ENCODE measurements around the gene B3GLCT. TPM values are rescaled to one million over a fixed set of nuclear protein-coding genes. Genes with fewer than 3 reads are reported as not detected.
"Not testable (repeated sequence)": the region's sequence is repeated elsewhere in the genome, so short reads cannot be mapped to it uniquely, and the experiment has no call there.

The B3GLCT gene
- total RNA-seq, 1 experiment from 2014 or later = 1.1 TPM

DNA sequence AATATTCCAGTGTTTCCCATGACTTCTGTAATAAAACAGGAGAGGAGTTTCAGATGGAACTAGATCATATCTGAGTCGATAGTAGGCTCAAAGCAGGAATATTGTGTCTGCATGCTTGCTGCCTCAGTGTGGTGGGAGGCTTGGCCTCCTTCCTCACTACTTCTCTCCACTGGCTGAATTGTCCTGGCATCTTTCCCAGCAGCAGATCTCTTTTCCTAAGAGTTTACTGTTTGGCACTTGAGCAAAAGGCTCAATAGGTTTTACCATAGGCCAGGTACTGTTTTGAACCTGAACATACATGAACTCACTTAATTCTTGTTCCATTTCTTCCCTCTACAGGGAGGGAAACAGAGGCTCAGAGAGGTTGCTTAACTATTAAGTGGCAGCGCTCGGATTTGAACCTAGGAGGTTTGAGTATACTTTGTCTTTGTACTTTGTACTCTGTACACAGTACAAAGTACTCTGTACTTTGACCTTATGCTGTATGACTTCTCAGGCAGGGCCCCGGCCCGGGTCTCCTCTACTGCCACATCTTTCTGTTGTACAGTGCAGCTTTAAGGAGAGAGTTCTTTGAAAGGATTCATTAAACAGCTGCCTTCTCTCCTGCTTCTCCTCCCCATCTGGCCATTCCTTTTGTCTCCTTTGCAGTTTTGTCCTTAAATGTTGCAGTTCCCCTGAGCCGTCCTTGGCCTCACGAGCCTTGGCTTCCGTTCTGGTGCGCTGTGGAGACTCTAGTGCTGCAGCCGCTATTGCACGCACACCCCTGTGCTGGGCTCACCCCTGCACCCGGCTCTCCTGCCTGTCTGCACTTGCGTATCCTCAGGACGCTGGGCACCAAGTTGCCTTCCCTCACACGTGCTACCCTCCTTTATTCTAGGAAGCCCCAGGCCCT, 8.1 kb downstream of the B3GLCT start:
- H3K9ac ChIP-seq (ENCODE audit: low read length) = no peak overlapping the region
- H4K20me1 ChIP-seq (ENCODE audit: insufficient read depth, low read depth, low read length) = no peaks in the 10 kb centered on the region
- no peak overlapping the region for H3K4me3 ChIP-seq (ENCODE audit: low read length)
- no peak for DNase-seq
- no peak overlapping the region for H3K4me2 ChIP-seq (ENCODE audit: low read depth, low read length, poor library complexity, severe bottlenecking)
- H3K9me2 ChIP-seq (replicated peaks; ENCODE audit: insufficient read depth, low read length) = no peaks in the 10 kb centered on the region
- no peaks in the 10 kb centered on the region for H3K4me1 ChIP-seq (ENCODE audit: low read length)
- H3K9me3 ChIP-seq (ENCODE audit: low read length) = no peaks in the 10 kb centered on the region
- H3K79me2 ChIP-seq (ENCODE audit: low read length) = no peaks in the 10 kb centered on the region
- H3K36me3 ChIP-seq (ENCODE audit: insufficient read depth, low read length) = no peaks in the 10 kb centered on the region
- no peaks in the 10 kb centered on the region for H3K27me3 ChIP-seq (ENCODE audit: low read length)
- H3K27ac ChIP-seq (ENCODE audit: low read length) = no peak overlapping the region
- H2AFZ ChIP-seq (ENCODE audit: low read length) = no peak overlapping the region

DNA sequence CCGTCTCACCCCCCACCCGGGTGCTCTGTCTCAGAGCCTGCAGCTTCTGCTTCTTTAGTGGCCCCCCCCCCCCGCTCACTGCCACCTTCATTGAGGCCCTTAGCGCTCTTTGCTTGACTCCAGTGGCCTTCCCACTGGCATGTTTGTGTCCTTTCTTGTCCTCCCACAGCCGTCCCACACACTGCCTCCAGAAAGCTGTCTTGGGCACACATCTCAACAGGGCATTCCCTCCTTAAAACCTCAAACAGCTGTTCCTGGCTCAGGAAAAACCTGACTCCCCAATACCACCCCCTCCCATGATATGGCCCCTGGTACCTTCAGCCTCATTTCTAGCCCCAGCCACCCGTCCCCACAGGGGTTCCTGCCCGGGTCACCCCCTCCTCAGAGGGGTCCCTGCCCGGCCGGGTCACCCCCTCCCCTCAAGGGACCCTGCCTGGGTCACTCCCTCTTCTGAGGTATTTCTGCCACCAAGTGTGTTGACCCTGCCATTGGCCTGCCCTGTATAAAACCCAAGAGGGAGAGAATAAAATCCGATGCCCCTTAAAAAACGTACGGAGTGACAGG, 8.9 kb downstream of the B3GLCT start:
- no peak for DNase-seq
- no peaks in the 10 kb centered on the region for H3K9me3 ChIP-seq (ENCODE audit: low read length)

DNA sequence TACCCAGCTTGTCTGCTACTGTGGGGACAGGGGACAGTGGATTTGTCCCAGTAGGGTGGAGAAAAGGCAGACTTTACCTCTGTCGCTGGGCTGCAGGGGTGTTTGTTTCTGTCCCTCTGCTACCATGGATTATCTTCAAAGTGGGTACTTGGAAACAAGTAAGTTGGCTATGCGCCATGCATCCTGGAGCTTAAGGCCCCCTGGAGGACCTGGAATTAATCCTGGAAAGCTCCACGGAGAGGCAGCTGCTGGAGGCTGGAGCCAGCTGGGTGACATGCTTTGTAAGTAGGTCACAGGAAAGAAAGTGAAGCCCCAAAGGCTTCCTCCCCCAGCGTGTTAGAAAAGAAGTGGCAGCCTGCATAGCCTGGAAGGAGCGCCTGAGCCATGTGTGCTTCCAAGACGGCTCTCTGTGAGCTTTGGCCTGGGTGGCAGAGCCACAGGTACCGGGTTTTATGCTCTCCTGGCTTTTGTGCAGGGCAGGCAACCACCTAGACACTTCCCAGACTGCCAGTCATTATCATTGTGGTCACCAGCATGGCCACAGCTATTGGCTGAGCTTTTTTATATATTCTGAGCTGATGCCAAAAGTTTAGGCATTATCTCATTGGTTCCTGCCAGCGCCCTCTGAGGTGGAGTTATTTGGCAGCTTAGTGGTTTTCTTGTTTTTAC, 9.5 kb downstream of the B3GLCT start:
- H3K4me2 ChIP-seq (ENCODE audit: low read depth, low read length, poor library complexity, severe bottlenecking) = no peak overlapping the region
- no peak overlapping the region for H3K9ac ChIP-seq (ENCODE audit: low read length)
- DNase-seq = no peak

More for the DNA sequence above, 8.9 kb downstream of the B3GLCT start:
- no peak overlapping the region for H2AFZ ChIP-seq (ENCODE audit: low read length)
- no peak overlapping the region for H3K9ac ChIP-seq (ENCODE audit: low read length)
- no peak overlapping the region for H3K27ac ChIP-seq (ENCODE audit: low read length)
- no peak overlapping the region for H3K4me3 ChIP-seq (ENCODE audit: low read length)
- H3K4me2 ChIP-seq (ENCODE audit: low read depth, low read length, poor library complexity, severe bottlenecking) = no peak overlapping the region
- H4K20me1 ChIP-seq (ENCODE audit: insufficient read depth, low read depth, low read length) = no peaks in the 10 kb centered on the region
- no peaks in the 10 kb centered on the region for H3K4me1 ChIP-seq (ENCODE audit: low read length)
- no peaks in the 10 kb centered on the region for H3K27me3 ChIP-seq (ENCODE audit: low read length)
- H3K36me3 ChIP-seq (ENCODE audit: insufficient read depth, low read length) = no peaks in the 10 kb centered on the region
- no peaks in the 10 kb centered on the region for H3K9me2 ChIP-seq (replicated peaks; ENCODE audit: insufficient read depth, low read length)
- no peaks in the 10 kb centered on the region for H3K79me2 ChIP-seq (ENCODE audit: low read length)

DNA sequence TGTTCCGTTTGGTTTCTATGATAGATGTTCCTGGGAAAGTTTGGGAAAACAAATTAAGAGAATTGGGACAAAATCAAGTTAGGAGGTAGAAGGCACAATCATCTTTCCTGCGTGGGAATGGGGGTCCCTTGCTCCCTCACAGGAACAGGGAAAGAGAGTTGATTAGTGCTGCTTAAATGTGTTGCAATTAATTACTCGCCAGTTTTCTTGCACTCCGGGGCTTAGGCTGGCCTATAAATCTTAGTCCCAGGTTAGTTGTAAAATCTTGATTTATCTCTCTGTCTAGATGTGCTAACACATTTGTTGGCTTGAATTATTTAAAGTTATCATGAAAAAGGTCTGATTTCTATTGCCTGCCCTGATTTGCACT, 10.1 kb downstream of the B3GLCT start:
- DNase-seq = no peak
- Histone ChIP-seq H4K20me1 (ENCODE audit: insufficient read depth, low read depth, low read length) (no peaks in the 10 kb centered on the region), H3K9me2 (replicated peaks; ENCODE audit: insufficient read depth, low read length) (no peaks in the 10 kb centered on the region), H3K9ac (ENCODE audit: low read length) (no peak overlapping the region), H3K4me3 (ENCODE audit: low read length) (no peak overlapping the region), H3K4me2 (ENCODE audit: low read depth, low read length, poor library complexity, severe bottlenecking) (no peak overlapping the region), H3K27me3 (ENCODE audit: low read length) (no peaks in the 10 kb centered on the region), H3K9me3 (ENCODE audit: low read length) (no peaks in the 10 kb centered on the region), H3K4me1 (ENCODE audit: low read length) (no peaks in the 10 kb centered on the region), H2AFZ (ENCODE audit: low read length) (no peak overlapping the region), H3K36me3 (ENCODE audit: insufficient read depth, low read length) (no peaks in the 10 kb centered on the region), H3K27ac (ENCODE audit: low read length) (no peak overlapping the region), H3K79me2 (ENCODE audit: low read length) (no peaks in the 10 kb centered on the region)

More for the DNA sequence above, 9.5 kb downstream of the B3GLCT start:
- Histone ChIP-seq H2AFZ (ENCODE audit: low read length) (no peak overlapping the region), H3K79me2 (ENCODE audit: low read length) (no peaks in the 10 kb centered on the region), H4K20me1 (ENCODE audit: insufficient read depth, low read depth, low read length) (no peaks in the 10 kb centered on the region), H3K4me3 (ENCODE audit: low read length) (no peak overlapping the region), H3K27me3 (ENCODE audit: low read length) (no peaks in the 10 kb centered on the region), H3K9me2 (replicated peaks; ENCODE audit: insufficient read depth, low read length) (no peaks in the 10 kb centered on the region), H3K4me1 (ENCODE audit: low read length) (no peaks in the 10 kb centered on the region), H3K9me3 (ENCODE audit: low read length) (no peaks in the 10 kb centered on the region), H3K36me3 (ENCODE audit: insufficient read depth, low read length) (no peaks in the 10 kb centered on the region), H3K27ac (ENCODE audit: low read length) (no peak overlapping the region)

DNA sequence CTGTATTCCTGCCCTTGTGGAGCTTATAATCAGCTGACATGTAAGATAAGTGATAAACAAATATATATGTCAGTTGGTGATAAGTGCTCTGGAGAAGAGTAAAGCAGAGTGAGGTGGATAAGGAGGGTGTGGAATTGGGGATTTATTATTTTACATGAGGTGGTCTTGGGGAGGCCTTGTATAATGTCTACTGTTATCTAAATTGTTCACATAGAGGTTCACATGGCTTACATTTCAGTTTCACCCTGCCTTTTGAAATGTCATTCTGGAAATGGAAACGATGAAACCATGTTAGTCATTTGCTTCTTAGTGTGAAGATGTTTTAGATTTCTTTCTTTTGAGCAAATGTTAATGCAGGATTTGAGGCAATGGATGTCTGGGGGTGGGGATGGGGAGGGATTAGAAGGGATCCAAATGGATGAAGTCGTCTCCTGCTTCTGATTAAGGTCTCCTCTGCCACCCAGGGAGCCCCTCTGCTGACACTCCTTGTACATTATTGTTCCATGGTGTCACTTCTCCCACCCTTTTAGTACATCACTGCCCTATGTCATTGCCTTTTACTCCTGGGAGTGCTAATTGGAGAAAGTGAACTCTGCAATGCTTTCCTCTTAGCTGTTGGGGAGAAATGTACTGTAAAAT, 14.0 kb downstream of the B3GLCT start:
- DNase-seq = no peak
- no peaks in the 10 kb centered on the region for H3K9me2 ChIP-seq (replicated peaks; ENCODE audit: insufficient read depth, low read length)
- H3K9me3 ChIP-seq (ENCODE audit: low read length) = no peaks in the 10 kb centered on the region
- no peak overlapping the region for H2AFZ ChIP-seq (ENCODE audit: low read length)
- no peaks in the 10 kb centered on the region for H4K20me1 ChIP-seq (ENCODE audit: insufficient read depth, low read depth, low read length)
- H3K36me3 ChIP-seq (ENCODE audit: insufficient read depth, low read length) = no peaks in the 10 kb centered on the region
- no peaks in the 10 kb centered on the region for H3K27me3 ChIP-seq (ENCODE audit: low read length)
- no peaks in the 10 kb centered on the region for H3K79me2 ChIP-seq (ENCODE audit: low read length)
- H3K4me2 ChIP-seq (ENCODE audit: low read depth, low read length, poor library complexity, severe bottlenecking) = no peak overlapping the region
- H3K4me1 ChIP-seq (ENCODE audit: low read length) = no peaks in the 10 kb centered on the region
- no peak overlapping the region for H3K27ac ChIP-seq (ENCODE audit: low read length)
- H3K4me3 ChIP-seq (ENCODE audit: low read length) = no peak overlapping the region
- H3K9ac ChIP-seq (ENCODE audit: low read length) = no peak overlapping the region

DNA sequence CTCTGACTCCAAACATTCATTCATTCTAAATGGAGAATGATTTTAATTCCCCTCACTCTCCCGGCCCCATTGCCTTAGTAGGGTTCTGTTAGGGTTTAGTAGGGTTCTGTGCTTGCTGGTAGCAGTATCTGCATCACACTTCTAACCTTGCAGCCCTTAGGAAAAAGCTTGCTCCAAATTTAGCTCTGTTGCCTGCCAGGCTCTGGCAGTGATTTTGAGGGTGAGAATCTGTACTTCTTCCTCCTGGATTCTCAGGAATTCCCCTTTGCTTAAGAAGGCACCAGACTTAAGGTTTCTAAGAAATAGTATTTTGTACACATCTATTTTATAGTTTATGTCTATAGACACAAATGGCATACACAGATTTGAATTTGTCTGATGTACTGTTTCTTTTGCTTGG, 14.7 kb downstream of the B3GLCT start:
- H3K9ac ChIP-seq (ENCODE audit: low read length) = no peak overlapping the region
- no peaks in the 10 kb centered on the region for H4K20me1 ChIP-seq (ENCODE audit: insufficient read depth, low read depth, low read length)
- H2AFZ ChIP-seq (ENCODE audit: low read length) = no peak overlapping the region

DNA sequence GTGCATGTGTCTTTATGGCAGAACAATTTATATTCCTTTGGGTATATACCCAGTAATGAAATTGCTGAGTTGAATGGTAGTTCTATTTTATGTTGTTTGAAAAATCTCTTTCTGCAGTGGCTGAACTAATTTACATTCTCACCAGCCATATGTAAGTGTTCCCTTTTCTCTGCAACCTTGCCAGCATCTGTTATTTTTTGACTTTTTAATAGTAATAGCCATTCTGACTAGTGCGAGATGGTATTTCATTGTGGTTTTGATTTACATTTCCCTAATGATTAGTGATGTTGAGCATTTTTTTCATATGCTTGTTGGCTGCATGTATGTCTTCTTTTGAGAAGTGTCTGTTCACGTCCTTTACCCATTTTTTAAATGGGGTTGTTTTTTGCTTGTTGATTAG, 17.1 kb downstream of the B3GLCT start:
- H3K4me3 ChIP-seq (ENCODE audit: low read length); H3K9me2 ChIP-seq (replicated peaks; ENCODE audit: insufficient read depth, low read length); H3K27ac ChIP-seq (ENCODE audit: low read length); H3K9me3 ChIP-seq (ENCODE audit: low read length); H3K9ac ChIP-seq (ENCODE audit: low read length); H3K36me3 ChIP-seq (ENCODE audit: insufficient read depth, low read length); H3K79me2 ChIP-seq (ENCODE audit: low read length); H3K4me1 ChIP-seq (ENCODE audit: low read length); H3K4me2 ChIP-seq (ENCODE audit: low read depth, low read length, poor library complexity, severe bottlenecking); H2AFZ ChIP-seq (ENCODE audit: low read length); DNase-seq; H3K27me3 ChIP-seq (ENCODE audit: low read length); H4K20me1 ChIP-seq (ENCODE audit: insufficient read depth, low read depth, low read length): not testable (repeated sequence)

More for the DNA sequence above, 14.7 kb downstream of the B3GLCT start:
- no peaks in the 10 kb centered on the region for H3K36me3 ChIP-seq (ENCODE audit: insufficient read depth, low read length)
- no peak for DNase-seq
- no peaks in the 10 kb centered on the region for H3K79me2 ChIP-seq (ENCODE audit: low read length)
- no peak overlapping the region for H3K27ac ChIP-seq (ENCODE audit: low read length)
- no peak overlapping the region for H3K4me3 ChIP-seq (ENCODE audit: low read length)
- H3K4me2 ChIP-seq (ENCODE audit: low read depth, low read length, poor library complexity, severe bottlenecking) = no peak overlapping the region
- H3K9me3 ChIP-seq (ENCODE audit: low read length) = no peaks in the 10 kb centered on the region
- no peaks in the 10 kb centered on the region for H3K4me1 ChIP-seq (ENCODE audit: low read length)
- no peaks in the 10 kb centered on the region for H3K27me3 ChIP-seq (ENCODE audit: low read length)
- H3K9me2 ChIP-seq (replicated peaks; ENCODE audit: insufficient read depth, low read length) = no peaks in the 10 kb centered on the region
